Astrocyte of the cerebellum (primary cell): ENCODE measurements around the gene BCAS1.

Experiments
- DNase-seq: peaks from one replicate; pipeline ENCODE4 v3.0.0-alpha.2; 2011; ENCODE audit warnings: low read depth
- H3K4me3 ChIP-seq: 2 replicates; pipeline ENCODE4 v1.5.1; 2011; ENCODE audit warnings: mild to moderate bottlenecking, low read depth, low read length, moderate library complexity
- CTCF ChIP-seq: IDR thresholded peaks from 2 replicates; pipeline ENCODE4 v1.5.1; 2012; ENCODE audit warnings: low read length, low read depth, moderate library complexity, mild to moderate bottlenecking; ENCODE audit errors: missing control alignments
- in situ Hi-C: cut with HindIII; loops from 2 replicates; pipeline ENCODE4 v1.10.0; 2017; ENCODE audit warnings: low sequenced_read_pairs

Gene BCAS1

GRCh38 chr20:53984356-53985149, 85.8 kb downstream of the BCAS1 start:
- DNase-seq = no peak
- in situ Hi-C loops = no loop called here
- no peak for TF ChIP-seq CTCF

GRCh38 chr20:53983401-53983800, 87.0 kb downstream of the BCAS1 start:
- no peak for TF ChIP-seq CTCF
- in situ Hi-C loops = no loop called here
- DNase-seq = no peak
- no peak overlapping the region for H3K4me3 ChIP-seq

More at GRCh38 chr20:53984356-53985149, 85.8 kb downstream of the BCAS1 start:
- H3K4me3 ChIP-seq = no peak overlapping the region

- no peak overlapping the region for H3K4me3 ChIP-seq
- in situ Hi-C loops = no loop called here
- TF ChIP-seq CTCF = no peak
- DNase-seq = no peak
Observed at GRCh38 chr20:53982624-53983023, 87.8 kb downstream of the BCAS1 start.

GRCh38 chr20:53981752-53982437, 88.5 kb downstream of the BCAS1 start:
- no peak for TF ChIP-seq CTCF
- no peak overlapping the region for H3K4me3 ChIP-seq
- no peak for DNase-seq
- in situ Hi-C loops = no loop called here

- in situ Hi-C loops = no loop called here
- no peak for DNase-seq
- H3K4me3 ChIP-seq = no peak overlapping the region
- no peak for TF ChIP-seq CTCF
Observed at GRCh38 chr20:53981130-53981529, 89.3 kb downstream of the BCAS1 start.

- TF ChIP-seq CTCF = no peak
- in situ Hi-C loops = no loop called here
- no peak for DNase-seq
- no peak overlapping the region for H3K4me3 ChIP-seq
Observed at GRCh38 chr20:53980031-53980465, 90.3 kb downstream of the BCAS1 start.
